Small intestine (tissue), 7 donors: ENCODE data around the gene ASTN1. TPM values are rescaled to one million over a fixed set of nuclear protein-coding genes. Genes with fewer than 3 reads are reported as not detected.

ENCODE experiments used
- DNase-seq, 2 donors: peaks; one replicate each; pipeline versions ENCODE4 v3.0.0 to v3.0.0-alpha.2; 2013
- FAIRE-seq: peaks from 2 replicates; lab custom pipeline; 2012; peaks lifted over from hg19 to GRCh38; lab: Jason Lieb, UNC
- H3K27ac ChIP-seq, 3 donors: one replicate each; pipeline ENCODE4 v1.5.1; 2013; ENCODE audit warnings: low read length in 2 of 3, mild to moderate bottlenecking in 2 of 3, control low read depth in 1 of 3, inconsistent platforms in 1 of 3, low read depth in 1 of 3, moderate library complexity in 1 of 3
- H3K27me3 ChIP-seq, 3 donors: one replicate each; pipeline ENCODE4 v1.6.1; 2013; ENCODE audit warnings: low read length in 3 of 3, inconsistent platforms in 1 of 3; ENCODE audit not compliant: control insufficient read depth in 3 of 3, insufficient read depth in 3 of 3
- H3K36me3 ChIP-seq, 3 donors: one replicate each; pipeline ENCODE4 v1.6.1; 2013; ENCODE audit warnings: low read length in 3 of 3, inconsistent platforms in 1 of 3, low read depth in 1 of 3, mild to moderate bottlenecking in 1 of 3, moderate library complexity in 1 of 3; ENCODE audit not compliant: control insufficient read depth in 3 of 3, insufficient read depth in 2 of 3
- H3K4me1 ChIP-seq, 3 donors: one replicate each; pipeline ENCODE4 v1.6.1; 2013; ENCODE audit warnings: low read length in 2 of 3, inconsistent platforms in 1 of 3, low read depth in 1 of 3, mild to moderate bottlenecking in 1 of 3, moderate library complexity in 1 of 3; ENCODE audit not compliant: control insufficient read depth in 3 of 3, insufficient read depth in 2 of 3
- H3K4me3 ChIP-seq, 3 donors: one replicate each; pipeline ENCODE4 v1.5.1; 2013; ENCODE audit warnings: low read length in 3 of 3, control low read depth in 1 of 3, inconsistent platforms in 1 of 3, low read depth in 1 of 3, mild to moderate bottlenecking in 1 of 3, moderate library complexity in 1 of 3
- H3K9me3 ChIP-seq, 2 donors: one replicate each; pipeline ENCODE4 v1.6.1; 2013; ENCODE audit warnings: low read depth in 1 of 2, low read length in 1 of 2; ENCODE audit not compliant: control insufficient read depth in 2 of 2, insufficient read depth in 1 of 2
- WGBS, 3 donors: extraction: QIAGEN DNeasy Blood & Tissue Kit; methylation state at CpG; one replicate each; pipeline ENCODE4 v1.1.7; 2013; 5-methylcytosine and 5-hydroxymethylcytosine counted together
- polyA plus RNA-seq, 4 donors: library from polyadenylated mRNA; stranded (reverse) in 3 of 4; unstranded in 1 of 4; fragments of 200-250 nt in 3 of 4; fragments of 120-200 nt in 1 of 4; gene quantifications; one replicate each; pipeline versions ENCODE4 v1.2.1 to v1.2.3, GENCODE V29; 2013
- donor health status: healthy with polysubstance abuse.
- donor health status: control.
- donor health status: control.
- donor health status: Bipolar disorder and iron deficiency.
- donor health status: healthy.

The ASTN1 gene
- polyA plus RNA-seq, 4 donors = 0.15 to 0.90 TPM; not detected in 2

DNA sequence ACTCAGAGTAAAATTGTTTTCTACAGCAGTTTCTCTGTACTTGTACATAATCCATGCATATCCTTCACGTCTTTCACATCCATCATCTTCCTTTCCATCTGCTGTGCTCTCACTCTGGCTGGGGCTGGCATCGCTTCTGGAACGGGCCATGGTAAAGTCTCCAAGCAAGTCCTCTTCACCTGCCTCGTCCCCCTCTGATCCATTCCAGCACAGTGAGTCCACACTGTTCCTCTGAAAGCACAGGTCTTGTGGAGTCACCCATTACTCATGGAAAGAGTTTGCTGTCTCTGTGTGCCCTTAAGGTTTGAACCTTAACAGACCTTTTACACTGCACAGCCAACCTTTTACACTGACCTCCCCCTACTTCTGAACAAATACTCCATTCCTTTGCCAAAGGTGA is 313.6 kb downstream of the ASTN1 start:
- Histone ChIP-seq H3K4me3 (no peak overlapping the region), H3K27me3 (no peaks in the 10 kb centered on the region), H3K9me3 (no peaks in the 10 kb centered on the region), H3K4me1 (no peaks in the 10 kb centered on the region), H3K27ac (no peak overlapping the region), H3K36me3 (no peaks in the 10 kb centered on the region)
- no peak for DNase-seq
- FAIRE-seq = no peak
- whole genome bisulfite sequencing, 3 donors = 59 to 72% (median 66%) methylated on average over 4 of the region's 4 CpGs

DNA sequence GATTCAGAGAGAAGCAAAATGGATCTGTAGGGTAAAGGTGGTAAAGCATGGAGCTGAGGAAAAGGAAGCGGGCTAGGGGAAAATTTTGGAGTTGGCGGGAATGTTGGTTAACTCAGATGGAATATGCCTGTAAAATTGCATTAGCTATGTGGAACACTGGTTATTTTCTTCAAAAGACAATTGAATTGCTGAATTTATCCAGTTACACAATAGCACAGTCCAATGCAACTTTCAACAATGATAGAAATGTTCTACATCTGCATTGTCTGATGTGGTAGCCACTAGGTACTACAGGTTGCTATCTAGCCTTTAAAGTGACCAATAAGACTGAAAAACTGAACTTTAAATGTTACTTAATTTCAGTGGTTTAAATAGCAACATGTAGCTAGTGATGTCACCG is 315.2 kb downstream of the ASTN1 start:
- no peak for FAIRE-seq
- 64 to 96% (median 96%) methylated on average over 3 of the region's 3 CpGs for WGBS, 3 donors
- H3K36me3 ChIP-seq = no peaks in the 10 kb centered on the region
- no peaks in the 10 kb centered on the region for H3K9me3 ChIP-seq
- DNase-seq = no peak
- H3K27me3 ChIP-seq = no peaks in the 10 kb centered on the region
- no peak overlapping the region for H3K4me3 ChIP-seq
- H3K27ac ChIP-seq = no peak overlapping the region
- no peaks in the 10 kb centered on the region for H3K4me1 ChIP-seq

DNA sequence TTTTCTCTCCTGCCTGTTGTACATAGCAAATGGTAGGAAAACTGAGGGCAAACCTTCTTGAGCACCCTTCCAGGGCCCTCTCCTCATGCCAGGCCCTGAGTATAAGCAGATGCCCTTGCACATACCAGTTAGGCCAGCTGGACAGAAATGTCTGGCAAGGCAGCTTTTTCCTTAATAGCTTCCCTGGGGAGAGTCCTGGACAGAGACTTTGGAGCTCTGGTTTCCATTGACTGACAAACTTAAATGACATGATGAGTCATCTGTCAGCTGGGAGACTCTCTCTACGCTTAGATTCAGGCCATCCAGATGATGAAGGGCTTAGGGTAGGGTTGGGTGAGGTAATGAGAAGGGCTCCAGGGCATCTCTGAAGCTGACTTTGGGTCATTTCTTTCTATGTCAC is 317.5 kb downstream of the ASTN1 start:
- no peaks in the 10 kb centered on the region for H3K4me1 ChIP-seq
- no peaks in the 10 kb centered on the region for H3K27me3 ChIP-seq
- DNase-seq (no peak), FAIRE-seq (no peak)
- H3K27ac ChIP-seq = no peak overlapping the region
- H3K9me3 ChIP-seq = no peaks in the 10 kb centered on the region
- WGBS, 3 donors = 41 to 65% (median 65%) methylated on average over 1 of the region's 1 CpG
- no peaks in the 10 kb centered on the region for H3K36me3 ChIP-seq
- no peak overlapping the region for H3K4me3 ChIP-seq

DNA sequence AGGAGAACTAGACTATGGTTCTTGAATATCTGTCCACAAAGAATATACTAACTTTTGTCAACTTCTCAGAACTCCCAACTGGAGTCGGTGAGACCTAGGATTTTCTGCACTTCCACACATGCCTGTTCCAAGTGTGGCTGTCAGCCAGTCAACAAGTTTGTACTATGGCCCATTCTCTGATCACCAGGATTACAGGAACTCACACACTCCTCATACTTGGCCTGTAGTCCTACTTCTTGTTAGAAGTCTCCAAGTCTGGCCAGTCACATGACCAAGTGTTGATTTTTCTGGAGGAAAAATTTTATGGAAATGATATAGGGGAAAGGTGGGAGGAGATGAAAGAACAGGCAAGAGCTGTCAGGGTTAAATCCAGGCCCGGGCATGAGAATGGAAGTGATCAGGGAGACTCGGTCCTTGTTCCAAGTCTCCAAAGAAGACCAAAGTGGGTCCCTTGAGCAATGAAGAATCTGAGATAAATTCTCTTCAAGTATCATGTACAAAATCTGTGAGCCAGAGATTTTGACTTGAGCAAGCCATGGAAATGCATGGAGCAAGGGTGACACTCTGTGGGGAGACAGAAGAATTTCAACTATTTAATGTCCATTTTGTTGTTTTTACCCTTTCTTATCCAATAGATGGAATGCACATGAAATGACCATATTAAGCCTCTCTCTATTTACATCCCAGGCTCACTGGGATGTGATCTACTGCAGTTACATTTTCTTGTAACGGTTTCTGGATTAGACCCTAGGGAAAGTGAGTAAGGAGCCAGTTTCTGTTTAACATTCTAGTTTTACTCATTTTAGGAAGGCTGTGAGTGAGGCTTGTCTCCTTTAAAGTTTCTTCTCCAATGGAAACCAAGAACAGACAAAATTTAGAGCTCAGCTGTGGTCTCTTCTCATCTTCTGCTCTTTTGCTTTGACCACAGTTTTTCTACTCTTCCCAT is 320.9 kb downstream of the ASTN1 start:
- no peaks in the 10 kb centered on the region for H3K9me3 ChIP-seq
- peak in 1 of 2 donors; percentile 13 for DNase-seq
- no peak overlapping the region for H3K27ac ChIP-seq
- no peak overlapping the region for H3K4me3 ChIP-seq
- no peaks in the 10 kb centered on the region for H3K4me1 ChIP-seq
- H3K36me3 ChIP-seq = no peaks in the 10 kb centered on the region
- WGBS, 3 donors = 28 to 53% (median 52%) methylated on average over 4 of the region's 4 CpGs
- FAIRE-seq = no peak
- H3K27me3 ChIP-seq = no peaks in the 10 kb centered on the region

DNA sequence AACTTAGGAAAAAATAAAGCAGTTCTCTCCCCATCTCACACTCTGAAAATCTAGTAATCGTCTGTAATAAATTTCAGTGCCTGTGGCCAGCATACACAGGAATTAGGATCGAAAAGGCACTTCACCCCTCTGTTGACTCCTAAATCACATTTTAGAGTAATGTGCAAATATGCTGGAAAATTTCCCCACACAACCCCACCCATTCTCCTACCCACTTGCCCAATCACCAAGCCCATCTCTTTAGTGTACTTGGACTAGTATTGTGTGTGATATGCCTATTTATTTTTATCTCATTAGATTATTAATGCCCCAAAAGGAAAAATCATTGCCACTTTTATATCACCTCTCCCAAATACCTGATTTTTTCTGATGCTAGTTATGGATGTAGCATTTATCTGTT is 323.3 kb downstream of the ASTN1 start:
- H3K4me1 ChIP-seq = no peaks in the 10 kb centered on the region
- H3K36me3 ChIP-seq = no peaks in the 10 kb centered on the region
- H3K27me3 ChIP-seq = no peaks in the 10 kb centered on the region
- FAIRE-seq (no peak), DNase-seq (no peak)
- 72 to 85% (median 75%) methylated on average over 2 of the region's 2 CpGs for WGBS, 3 donors
- H3K27ac ChIP-seq = no peak overlapping the region
- H3K4me3 ChIP-seq = no peak overlapping the region
- no peaks in the 10 kb centered on the region for H3K9me3 ChIP-seq

DNA sequence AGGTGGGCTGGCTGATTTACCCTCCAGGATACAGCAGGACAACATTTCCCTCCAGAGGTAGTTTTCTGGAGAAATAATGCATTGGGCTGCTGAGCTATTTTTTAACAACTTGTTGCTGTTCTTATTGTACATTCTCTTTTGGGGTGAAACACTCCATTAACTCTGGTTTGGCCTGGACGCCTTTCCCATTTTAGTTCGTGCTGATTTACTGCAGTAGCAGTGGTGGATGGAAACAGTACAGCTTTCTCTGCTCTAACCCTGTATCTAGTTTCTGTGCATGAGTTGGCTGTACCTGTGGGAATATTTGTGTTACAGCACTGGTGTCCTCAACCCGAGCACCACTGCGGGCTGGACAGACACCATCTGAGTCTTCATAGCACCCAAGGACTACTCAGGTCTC is 325.3 kb downstream of the ASTN1 start:
- 86 to 92% (median 87%) methylated on average over 4 of the region's 4 CpGs for WGBS, 3 donors
- no peaks in the 10 kb centered on the region for H3K36me3 ChIP-seq
- DNase-seq (no peak), FAIRE-seq (no peak)
- no peak overlapping the region for H3K27ac ChIP-seq
- H3K4me1 ChIP-seq = no peaks in the 10 kb centered on the region
- no peak overlapping the region for H3K4me3 ChIP-seq
- H3K27me3 ChIP-seq = no peaks in the 10 kb centered on the region
- H3K9me3 ChIP-seq = no peaks in the 10 kb centered on the region

DNA sequence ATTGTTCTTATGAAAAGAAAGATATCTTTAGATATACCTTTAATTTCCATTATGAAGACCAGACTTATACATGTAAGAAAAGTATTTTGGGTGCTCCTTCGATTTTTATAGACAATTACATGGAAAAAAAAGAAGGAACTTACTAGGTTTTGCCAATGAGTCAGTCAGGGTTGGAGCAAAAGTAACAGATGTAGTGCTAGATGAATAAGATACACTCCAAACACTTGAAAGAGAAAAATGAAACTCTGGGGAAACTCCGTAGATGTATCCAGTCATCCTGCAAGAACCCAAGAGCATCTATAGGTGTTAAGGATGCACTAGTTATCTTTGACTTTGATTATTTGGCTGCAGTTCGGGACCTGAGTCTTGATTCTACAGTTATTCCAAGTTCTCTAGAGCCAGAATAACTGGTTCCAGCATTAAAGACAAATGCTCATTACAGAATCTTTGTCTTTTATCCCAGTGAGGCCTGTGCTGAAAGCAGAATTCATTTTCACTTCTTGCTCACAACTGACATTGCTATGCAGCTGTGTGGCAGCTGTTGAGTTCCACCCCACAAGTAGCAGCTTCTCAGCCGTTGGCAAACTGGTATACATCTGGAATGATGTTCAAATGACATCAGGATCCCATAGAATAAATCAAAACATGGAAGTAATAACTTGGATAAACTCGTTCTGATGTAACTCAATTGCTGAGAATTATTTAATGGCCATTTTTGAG is 326.1 kb downstream of the ASTN1 start:
- FAIRE-seq = no peak
- H3K27me3 ChIP-seq = no peaks in the 10 kb centered on the region
- H3K36me3 ChIP-seq = no peaks in the 10 kb centered on the region
- WGBS, 3 donors = 44 to 59% (median 54%) methylated on average over 5 of the region's 5 CpGs
- no peaks in the 10 kb centered on the region for H3K4me1 ChIP-seq
- H3K9me3 ChIP-seq = no peaks in the 10 kb centered on the region
- no peak overlapping the region for H3K4me3 ChIP-seq
- no peak overlapping the region for H3K27ac ChIP-seq
- no peak for DNase-seq

DNA sequence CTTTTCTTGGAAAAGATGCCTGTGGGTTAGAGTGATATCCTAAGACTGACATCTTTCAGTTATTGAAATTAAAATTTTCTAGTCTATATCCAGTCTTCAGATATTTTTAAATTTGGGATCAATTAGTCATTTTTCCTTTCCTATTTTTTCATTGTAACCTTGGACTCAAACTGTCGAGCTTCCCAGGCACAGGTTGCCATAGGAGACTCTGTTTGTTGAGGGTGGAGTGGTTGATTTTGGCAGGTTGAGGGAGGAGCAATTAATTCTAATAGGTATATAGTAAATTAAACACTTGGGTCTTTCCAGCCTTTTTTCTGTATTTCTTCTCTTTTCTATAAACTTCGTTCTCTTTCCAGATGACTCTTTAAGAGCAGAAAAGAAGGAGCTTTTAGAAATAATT is 326.8 kb downstream of the ASTN1 start:
- WGBS, 3 donors = 29 to 58% (median 41%) methylated on average over 2 of the region's 2 CpGs
- Histone ChIP-seq H3K4me3 (no peak overlapping the region), H3K27ac (no peak overlapping the region), H3K4me1 (no peaks in the 10 kb centered on the region), H3K36me3 (no peaks in the 10 kb centered on the region), H3K27me3 (no peaks in the 10 kb centered on the region), H3K9me3 (no peaks in the 10 kb centered on the region)
- FAIRE-seq = no peak
- DNase-seq = no peak
